NCI-H748 treated with DMSO at 0.1 percent for 48 hours (cell line): ENCODE measurements around the gene MTTP.
A peak's percentile ranks its signal among the peaks of the same experiment; 100 is the strongest.
"Not testable (repeated sequence)": the region's sequence is repeated elsewhere in the genome, so short reads cannot be mapped to it uniquely, and the experiment has no call there.

Experiments
- DNase-seq: peaks from one replicate; lab custom pipeline; 2025; lab: John Stamatoyannopoulos, UW

Gene MTTP

GRCh38 chr4:99574530-99575324 is at the start of gene MTTP:
Gene MTTP, plus strand, starts transcription at chr4:99574824. Its CDS starts 86 bp downstream, at chr4:99574910.
- DNase-seq = no peak

- no peak for DNase-seq
Observed at GRCh38 chr4:99529228-99529627, 45.4 kb upstream of the MTTP start.

- no peak for DNase-seq
Observed at GRCh38 chr4:99529956-99530355, 44.7 kb upstream of the MTTP start.

- DNase-seq = not testable (repeated sequence)
Observed at GRCh38 chr4:99534699-99535098, 39.9 kb upstream of the MTTP start.

GRCh38 chr4:99536271-99536670 is 38.4 kb upstream of the MTTP start:
- DNase-seq = no peak

- DNase-seq = peak; percentile 66
Observed at GRCh38 chr4:99536848-99537247, 37.8 kb upstream of the MTTP start.

- DNase-seq = no peak
Observed at GRCh38 chr4:99537674-99538073, 37.0 kb upstream of the MTTP start.

- no peak for DNase-seq
Observed at GRCh38 chr4:99540277-99540939, 34.2 kb upstream of the MTTP start.

GRCh38 chr4:99552872-99553271 is 21.8 kb upstream of the MTTP start:
- DNase-seq = no peak

- peak; percentile 83 for DNase-seq
Observed at GRCh38 chr4:99563310-99564186, 11.1 kb upstream of the MTTP start, which contains the start of gene TRMT10A. Gene TRMT10A, minus strand, starts transcription at chr4:99564039. Its CDS starts 4,701 bp downstream, at chr4:99559338.

- no peak for DNase-seq
Observed at GRCh38 chr4:99564921-99565320, 9.7 kb upstream of the MTTP start.

GRCh38 chr4:99571883-99572282 is 2.7 kb upstream of the MTTP start:
- no peak for DNase-seq

GRCh38 chr4:99572527-99573240 is 1.9 kb upstream of the MTTP start:
- no peak for DNase-seq

GRCh38 chr4:99573735-99574368 is 772 bp upstream of the MTTP start:
- DNase-seq = no peak

- DNase-seq = no peak
Observed at GRCh38 chr4:99578714-99579113, 4.1 kb downstream of the MTTP start.

- no peak for DNase-seq
Observed at GRCh38 chr4:99585516-99585915, 10.9 kb downstream of the MTTP start.

GRCh38 chr4:99586322-99586721 is 11.7 kb downstream of the MTTP start:
- DNase-seq = peak; percentile 55

- DNase-seq = no peak
Observed at GRCh38 chr4:99586797-99587196, 12.2 kb downstream of the MTTP start.

- DNase-seq = no peak
Observed at GRCh38 chr4:99587309-99587708, 12.7 kb downstream of the MTTP start.

- no peak for DNase-seq
Observed at GRCh38 chr4:99587803-99588202, 13.2 kb downstream of the MTTP start.

GRCh38 chr4:99591757-99592156 is 17.1 kb downstream of the MTTP start:
- no peak for DNase-seq
